OCI-LY7 (cell line): ENCODE measurements around the gene OPRL1. TPM values are rescaled to one million over a fixed set of nuclear protein-coding genes. Genes with fewer than 3 reads are reported as not detected.

Experiments used
- BruUV-seq: library from RNA; stranded (reverse); fragments of 400-500 nt; replicated peaks from 2 replicates; lab custom pipeline; 2021; lab: Mats Ljungman, UMichigan
- CTCF ChIA-PET: fragments of 300-600 bp; sonication (Branson Sonifier 250); formaldehyde crosslinking; loops from one replicate; lab custom pipeline; 2022; ENCODE audit warnings: antibody characterized with exemption; ENCODE audit not compliant: unreplicated experiment; lab: Charles Lee
- POLR2A ChIA-PET: fragments of 300-600 bp; sonication (Branson Sonifier 250); formaldehyde crosslinking; loops from one replicate; lab custom pipeline; 2022; ENCODE audit warnings: antibody characterized with exemption; lab: Charles Lee
- DNase-seq: peaks from one replicate; pipeline ENCODE4 v3.0.0-alpha.2; 2015; ENCODE audit warnings: low spot score
- H2AFZ ChIP-seq: fragments of 200-600 bp; sonication (generic), shearing (Covaris generic); 2 replicates; pipeline ENCODE4 v1.6.1; 2014; ENCODE audit warnings: mild to moderate bottlenecking, antibody characterized with exemption, low read length, moderate library complexity
- H3K27ac ChIP-seq: fragments of 200-600 bp; sonication (generic); 2 replicates; pipeline ENCODE4 v1.5.1; 2014; ENCODE audit warnings: mixed run types, low read depth, mild to moderate bottlenecking, moderate library complexity, low read length, inconsistent platforms; ENCODE audit not compliant: poor library complexity, severe bottlenecking
- H3K36me3 ChIP-seq: fragments of 200-600 bp; sonication (generic); 2 replicates; pipeline ENCODE4 v1.6.1; 2014; ENCODE audit warnings: mild to moderate bottlenecking, antibody characterized with exemption, low read length, moderate library complexity, mixed read lengths; ENCODE audit not compliant: insufficient read depth
- H3K4me1 ChIP-seq: fragments of 200-600 bp; sonication (generic); 2 replicates; pipeline ENCODE4 v1.5.1; 2014; ENCODE audit warnings: mild to moderate bottlenecking, low read length; ENCODE audit not compliant: insufficient read depth, poor library complexity, severe bottlenecking
- H3K4me2 ChIP-seq: fragments of 200-600 bp; sonication (generic); 2 replicates; pipeline ENCODE4 v1.6.1; 2014; ENCODE audit warnings: mild to moderate bottlenecking, low read length
- H3K4me3 ChIP-seq: fragments of 200-600 bp; sonication (generic); 2 replicates; pipeline ENCODE4 v1.5.1; 2014; ENCODE audit warnings: mild to moderate bottlenecking, low read depth, low read length; ENCODE audit not compliant: poor library complexity, severe bottlenecking
- H3K79me2 ChIP-seq: fragments of 200-600 bp; sonication (generic); 2 replicates; pipeline ENCODE4 v1.6.1; 2016; ENCODE audit warnings: low read depth, mild to moderate bottlenecking, low read length, moderate library complexity, mixed read lengths; ENCODE audit not compliant: insufficient read depth
- H3K9me2 ChIP-seq: fragments of 200-600 bp; sonication (generic); 2 replicates; pipeline ENCODE4 v1.6.1; 2016; ENCODE audit warnings: mild to moderate bottlenecking, low read length, mixed read lengths; ENCODE audit not compliant: insufficient read depth
- H3K9me3 ChIP-seq: fragments of 200-600 bp; sonication (generic); 2 replicates; pipeline ENCODE4 v1.6.1; 2014; ENCODE audit warnings: mild to moderate bottlenecking, mixed run types, low read length, mixed read lengths
- H4K20me1 ChIP-seq: fragments of 200-600 bp; sonication (generic); 2 replicates; pipeline ENCODE4 v1.6.1; 2014; ENCODE audit warnings: mild to moderate bottlenecking, antibody characterized with exemption, low read length, moderate library complexity, mixed read lengths; ENCODE audit not compliant: insufficient read depth
- EZH2phosphoT487 ChIP-seq: fragments of 200-600 bp; sonication (generic); IDR thresholded peaks from 2 replicates; pipeline ENCODE4 v1.6.1; 2018; ENCODE audit warnings: low read depth, borderline replicate concordance, mild to moderate bottlenecking, mixed run types, antibody characterized with exemption, low read length, moderate library complexity, mixed read lengths
- intact Hi-C: fragments of 100-400 bp; cut with micrococcal nuclease; formaldehyde crosslinking; loops from one replicate; pipeline ENCODE4 v1.10.0; 2022; ENCODE audit not compliant: unreplicated experiment
- total RNA-seq, 2 experiments: library from RNA; depleted of rRNA in 1 of 2; stranded (reverse); fragments of >200 nt in 1 of 2; shearing (Covaris generic) in 1 of 2; gene quantifications; 2 replicates each; pipeline ENCODE4 v1.2.3, GENCODE V29; 2014 to 2022
- TF ChIP-seq, protein P1 (sequence below): fragments of 200-600 bp; sonication (generic); conservative IDR thresholded peaks from 2 replicates; pipeline ENCODE4 v1.5.1; 2014; ENCODE audit warnings: mild to moderate bottlenecking, antibody characterized with exemption, low read length, moderate library complexity, mixed read lengths

The OPRL1 gene
- total RNA-seq, 2 experiments from 2014 or later = 6.4 to 7.6 TPM

DNA sequence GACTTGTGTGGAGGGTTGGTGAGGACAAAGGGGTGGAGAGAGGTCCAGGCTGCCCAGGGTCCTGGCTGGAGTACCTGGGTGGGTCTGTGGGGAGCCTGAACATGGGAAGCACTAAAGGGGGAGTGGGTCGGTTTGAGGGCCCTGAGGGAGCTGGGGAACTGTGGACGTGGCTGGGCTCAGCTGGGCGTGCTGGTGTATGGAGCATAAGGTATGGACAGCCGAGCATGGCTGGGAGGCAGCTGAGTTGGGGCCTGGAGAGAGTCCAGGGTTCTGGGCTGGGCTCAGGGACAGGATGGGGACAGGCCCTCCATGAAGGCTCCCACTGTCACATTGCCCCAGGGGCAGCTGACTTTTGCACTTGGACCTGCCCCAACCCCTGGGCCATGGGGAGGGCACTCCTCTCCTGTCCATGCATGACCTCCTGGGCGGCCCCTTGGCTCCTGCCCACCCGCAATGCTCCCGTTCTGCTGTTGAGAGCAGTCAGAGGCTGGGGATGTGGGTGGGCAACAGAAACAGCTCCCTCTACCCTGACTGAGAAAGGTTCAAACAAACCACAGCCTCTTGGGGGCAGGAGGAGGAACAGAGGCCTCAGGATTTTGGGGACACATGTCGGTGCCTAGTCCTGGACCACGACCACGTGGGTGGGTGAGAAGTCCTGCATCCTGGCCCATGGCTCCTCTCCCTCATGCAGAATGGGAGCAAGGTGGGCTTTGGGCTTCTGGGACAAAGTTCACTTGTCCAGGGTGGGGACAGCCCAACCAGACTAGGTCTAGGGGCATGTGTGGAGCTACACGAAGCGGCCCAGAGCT, 39.4 kb upstream of the OPRL1 start:
- Histone ChIP-seq H3K9me3 (no peaks in the 10 kb centered on the region), H3K4me3 (no peak overlapping the region), H3K9me2 (no peaks in the 10 kb centered on the region), H3K36me3 (no peaks in the 10 kb centered on the region), H3K79me2 (no peaks in the 10 kb centered on the region), H4K20me1 (no peaks in the 10 kb centered on the region), H3K4me1 (peaks cover 45% of the 10 kb centered on the region), H3K4me2 (no peak overlapping the region), H2AFZ (no peak overlapping the region), H3K27ac (no peak overlapping the region)
- ChIA-PET CTCF (no interaction called here), POLR2A (interaction anchor here (1.1 kb wide), 1 partner anchor 60 kb away, joined by 3 read pairs; no protein-coding TSS in a partner anchor)
- DNase-seq = no peak
- intact Hi-C loops = no loop called here
- BruUV-seq = no TSS peak
- TF ChIP-seq, protein P1, sequence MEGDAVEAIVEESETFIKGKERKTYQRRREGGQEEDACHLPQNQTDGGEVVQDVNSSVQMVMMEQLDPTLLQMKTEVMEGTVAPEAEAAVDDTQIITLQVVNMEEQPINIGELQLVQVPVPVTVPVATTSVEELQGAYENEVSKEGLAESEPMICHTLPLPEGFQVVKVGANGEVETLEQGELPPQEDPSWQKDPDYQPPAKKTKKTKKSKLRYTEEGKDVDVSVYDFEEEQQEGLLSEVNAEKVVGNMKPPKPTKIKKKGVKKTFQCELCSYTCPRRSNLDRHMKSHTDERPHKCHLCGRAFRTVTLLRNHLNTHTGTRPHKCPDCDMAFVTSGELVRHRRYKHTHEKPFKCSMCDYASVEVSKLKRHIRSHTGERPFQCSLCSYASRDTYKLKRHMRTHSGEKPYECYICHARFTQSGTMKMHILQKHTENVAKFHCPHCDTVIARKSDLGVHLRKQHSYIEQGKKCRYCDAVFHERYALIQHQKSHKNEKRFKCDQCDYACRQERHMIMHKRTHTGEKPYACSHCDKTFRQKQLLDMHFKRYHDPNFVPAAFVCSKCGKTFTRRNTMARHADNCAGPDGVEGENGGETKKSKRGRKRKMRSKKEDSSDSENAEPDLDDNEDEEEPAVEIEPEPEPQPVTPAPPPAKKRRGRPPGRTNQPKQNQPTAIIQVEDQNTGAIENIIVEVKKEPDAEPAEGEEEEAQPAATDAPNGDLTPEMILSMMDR = no peak
- no peak for TF ChIP-seq EZH2phosphoT487

- no peaks in the 10 kb centered on the region for H3K9me2 ChIP-seq
- H3K36me3 ChIP-seq = no peaks in the 10 kb centered on the region
- no peak overlapping the region for H3K4me3 ChIP-seq
- intact Hi-C loops = no loop called here
- BruUV-seq = no TSS peak
- H2AFZ ChIP-seq = no peak overlapping the region
- peaks cover 45% of the 10 kb centered on the region for H3K4me1 ChIP-seq
- DNase-seq = no peak
- TF ChIP-seq, protein P1 = no peak
- TF ChIP-seq EZH2phosphoT487 = no peak
- H4K20me1 ChIP-seq = no peaks in the 10 kb centered on the region
- no peaks in the 10 kb centered on the region for H3K79me2 ChIP-seq
- no peaks in the 10 kb centered on the region for H3K9me3 ChIP-seq
- H3K4me2 ChIP-seq = peak overlapping the region; percentile 72; the same call in 1 of the 2 replicates
- no peak overlapping the region for H3K27ac ChIP-seq
- CTCF ChIA-PET = no interaction called here
- POLR2A ChIA-PET = no interaction called here
Measured at GRCh38 chr20:64041040-64041780, 38.7 kb upstream of the OPRL1 start.

GRCh38 chr20:64041781-64042053, 38.2 kb upstream of the OPRL1 start:
- intact Hi-C loops = no loop called here
- Histone ChIP-seq H3K4me2 (peak overlapping the region; percentile 72), H2AFZ (peak overlapping the region; percentile 52; the same call in 1 of the 2 replicates), H3K27ac (no peak overlapping the region), H3K36me3 (no peaks in the 10 kb centered on the region), H3K9me2 (no peaks in the 10 kb centered on the region), H3K4me1 (peaks cover 41% of the 10 kb centered on the region), H3K79me2 (no peaks in the 10 kb centered on the region), H3K9me3 (no peaks in the 10 kb centered on the region), H3K4me3 (peak overlapping the region; percentile 50), H4K20me1 (no peaks in the 10 kb centered on the region)
- CTCF ChIA-PET = no interaction called here
- 0 out of 2 replicates have a peak, but pooled peaks have one; percentile 18 for TF ChIP-seq EZH2phosphoT487
- TF ChIP-seq, protein P1 = no peak
- no peak for DNase-seq
- no TSS peak for BruUV-seq
- POLR2A ChIA-PET = no interaction called here
